Upper lobe of left lung (tissue), 6 donors: ENCODE results near the gene JCHAIN. TPM values are rescaled to one million over a fixed set of nuclear protein-coding genes. Genes with fewer than 3 reads are reported as not detected.

ENCODE experiments used
- ATAC-seq, 2 donors: fragments of 200-7000 bp; cut with Tn5 transposase; one replicate each; pipeline ENCODE4 v1.9.1; 2022; ENCODE audit warnings: mild to moderate bottlenecking in 2 of 2, moderate library complexity in 2 of 2; ENCODE audit not compliant: low FRiP score in 2 of 2
- DNase-seq, 2 donors: peaks; one replicate each; pipeline ENCODE4 v3.0.0-alpha.2; 2019 to 2020
- H3K27ac ChIP-seq, 4 donors: fragments of 200-600 bp; sonication (generic); one replicate each; pipeline ENCODE4 v1.5.1; 2016 to 2019
- H3K27me3 ChIP-seq, 4 donors: fragments of 200-600 bp; sonication (generic); one replicate each; pipeline ENCODE4 v1.5.1; 2017 to 2019
- H3K36me3 ChIP-seq, 4 donors: fragments of 200-600 bp; sonication (generic); one replicate each; pipeline ENCODE4 v1.5.1; 2016 to 2019
- H3K4me1 ChIP-seq, 4 donors: fragments of 200-600 bp; sonication (generic); one replicate each; pipeline ENCODE4 v1.5.1; 2018 to 2019
- H3K4me3 ChIP-seq, 4 donors: fragments of 200-600 bp; sonication (generic); one replicate each; pipeline ENCODE4 v1.5.1; 2017 to 2019; ENCODE audit warnings: mild to moderate bottlenecking in 2 of 4, moderate library complexity in 1 of 4
- H3K9me3 ChIP-seq, 4 donors: fragments of 200-600 bp; sonication (generic); one replicate each; pipeline ENCODE4 v1.5.1; 2018 to 2019
- CTCF ChIP-seq, 6 experiments: fragments of 450-650 bp in 4 of 6; fragments of 200-600 bp in 2 of 6; sonication (generic) in 2 of 6; IDR thresholded peaks; one replicate each; pipeline ENCODE4 v1.5.1; 2016 to 2019; ENCODE audit warnings: antibody characterized with exemption in 6 of 6
- EP300 ChIP-seq, 4 donors: sonication (generic); formaldehyde crosslinking; IDR thresholded peaks; one replicate each; pipeline ENCODE4 v1.5.1; 2017; ENCODE audit warnings: antibody characterized with exemption in 4 of 4, control low read depth in 2 of 4
- POLR2A ChIP-seq, 4 donors: fragments of 450-650 bp; IDR thresholded peaks; one replicate each; pipeline ENCODE4 v1.5.1; 2016 to 2017; ENCODE audit warnings: antibody characterized with exemption in 4 of 4, mild to moderate bottlenecking in 2 of 4
- POLR2AphosphoS5 ChIP-seq, 2 donors: sonication (generic); formaldehyde crosslinking; IDR thresholded peaks; one replicate each; pipeline ENCODE4 v1.5.1; 2017; ENCODE audit warnings: antibody characterized with exemption in 2 of 2
- WGBS, 2 donors: methylation state at CpG; one replicate each; pipeline ENCODE4 v1.1.5; 2017 to 2018; 5-methylcytosine and 5-hydroxymethylcytosine counted together
- total RNA-seq, 6 donors: library from RNA; depleted of rRNA in 4 of 6; stranded (reverse); fragments of >200 nt in 4 of 6; gene quantifications; one replicate each; pipeline versions ENCODE4 v1.1.0 to v1.2.1, GENCODE V29; 2016 to 2021
- donor health status: DM: no; HTN: no; CAD: no; lungs with moderate emphysema.
- donor health status: DM: no; HTN: yes; CAD: no; lungs with severe emphysema.

Gene JCHAIN
- total RNA-seq, 6 donors from 2014 or later: 12.6 to 508 (median 254) TPM

- Histone ChIP-seq H3K27ac (peak overlapping the region in 3 of 4 donors; percentile 41 to 45 (median 44)), H3K9me3 (no peaks in the 10 kb centered on the region), H3K4me3 (no peak overlapping the region), H3K4me1 (peaks cover 22 to 39% (median 32%) of the 10 kb centered on the region in 4 donors), H3K27me3 (no peaks in the 10 kb centered on the region), H3K36me3 (no peaks in the 10 kb centered on the region)
- ATAC-seq (no peak), DNase-seq (no peak)
- WGBS, 2 donors: 69 to 71% methylated on average over 7 of the region's 7 CpGs
- TF ChIP-seq CTCF (IDR thresholded peaks at IDR 0.05): no peak
- TF ChIP-seq EP300 (IDR thresholded peaks at IDR 0.05): no peak
- no peak for TF ChIP-seq POLR2AphosphoS5 (IDR thresholded peaks at IDR 0.05)
- no peak for TF ChIP-seq POLR2A (IDR thresholded peaks at IDR 0.05)
Observed at GRCh38 chr4:70712604-70713452, 46.5 kb upstream of the JCHAIN start.

- no peak for TF ChIP-seq CTCF (IDR thresholded peaks at IDR 0.05)
Observed at GRCh38 chr4:70712150-70712549, 45.8 kb upstream of the JCHAIN start.

GRCh38 chr4:70711599-70711998 lies 45.3 kb upstream of the JCHAIN start:
- Histone ChIP-seq H3K27ac (no peak overlapping the region), H3K9me3 (no peaks in the 10 kb centered on the region), H3K36me3 (no peaks in the 10 kb centered on the region), H3K4me1 (peaks cover 28 to 49% (median 38%) of the 10 kb centered on the region in 4 donors), H3K27me3 (no peaks in the 10 kb centered on the region), H3K4me3 (no peak overlapping the region)
- ATAC-seq: no peak
- no peak for TF ChIP-seq POLR2A (IDR thresholded peaks at IDR 0.05)
- TF ChIP-seq POLR2AphosphoS5 (IDR thresholded peaks at IDR 0.05): no peak
- TF ChIP-seq CTCF (IDR thresholded peaks at IDR 0.05): no peak
- no peak for TF ChIP-seq EP300 (IDR thresholded peaks at IDR 0.05)
- no peak for DNase-seq
- 48 to 67% methylated on average over 3 of the region's 3 CpGs for WGBS, 2 donors

More at GRCh38 chr4:70712150-70712549, 45.8 kb upstream of the JCHAIN start:
- DNase-seq: no peak
- no peak overlapping the region for H3K27ac ChIP-seq
- no peaks in the 10 kb centered on the region for H3K9me3 ChIP-seq
- no peaks in the 10 kb centered on the region for H3K36me3 ChIP-seq
- 61 to 65% methylated on average over 3 of the region's 3 CpGs for WGBS, 2 donors
- H3K4me3 ChIP-seq: no peak overlapping the region
- no peaks in the 10 kb centered on the region for H3K27me3 ChIP-seq
- H3K4me1 ChIP-seq: peaks cover 25 to 43% (median 33%) of the 10 kb centered on the region in 4 donors
- ATAC-seq: no peak

GRCh38 chr4:70709611-70710205 lies 43.4 kb upstream of the JCHAIN start:
- H3K27me3 ChIP-seq: no peaks in the 10 kb centered on the region
- TF ChIP-seq POLR2AphosphoS5 (IDR thresholded peaks at IDR 0.05) (no peak), POLR2A (IDR thresholded peaks at IDR 0.05) (no peak), EP300 (IDR thresholded peaks at IDR 0.05) (no peak), CTCF (IDR thresholded peaks at IDR 0.05) (no peak)
- ATAC-seq (no peak), DNase-seq (no peak)
- peaks cover 0 to 3% (median 0%) of the 10 kb centered on the region in 4 donors for H3K36me3 ChIP-seq
- peaks cover 28 to 49% (median 40%) of the 10 kb centered on the region in 4 donors for H3K4me1 ChIP-seq
- no peaks in the 10 kb centered on the region for H3K9me3 ChIP-seq
- 64 to 70% methylated on average over 7 of the region's 7 CpGs for WGBS, 2 donors
- no peak overlapping the region for H3K4me3 ChIP-seq
- H3K27ac ChIP-seq: no peak overlapping the region
